GM19455 (cell line): ENCODE measurements around the gene ERC2.

Source experiments
- ATAC-seq: cut with Tn5 transposase; IDR thresholded peaks from one replicate; pipeline ENCODE4 v1.9.1; 2021; ENCODE audit not compliant: unreplicated experiment

The ERC2 gene

GRCh38 chr3:55549177-55549576 is 919.1 kb downstream of the ERC2 start:
- no peak for ATAC-seq

- no peak for ATAC-seq
Observed at GRCh38 chr3:55546866-55547669, 921.2 kb downstream of the ERC2 start.

GRCh38 chr3:55545995-55546394 is 922.3 kb downstream of the ERC2 start:
- ATAC-seq, result no peak

GRCh38 chr3:55544219-55544618 is 924.0 kb downstream of the ERC2 start:
- ATAC-seq, result no peak

- ATAC-seq, result no peak
Observed at GRCh38 chr3:55543181-55543614, 925.1 kb downstream of the ERC2 start.

- no peak for ATAC-seq
Observed at GRCh38 chr3:55541456-55541855, 926.8 kb downstream of the ERC2 start.

GRCh38 chr3:55541016-55541415 is 927.3 kb downstream of the ERC2 start:
- no peak for ATAC-seq

- ATAC-seq, result no peak
Observed at GRCh38 chr3:55540579-55540978, 927.7 kb downstream of the ERC2 start.

GRCh38 chr3:55538158-55538557 is 930.1 kb downstream of the ERC2 start:
- ATAC-seq, result no peak

- ATAC-seq, result no peak
Observed at GRCh38 chr3:55537563-55537962, 930.7 kb downstream of the ERC2 start.

GRCh38 chr3:55537129-55537528 is 931.1 kb downstream of the ERC2 start:
- ATAC-seq, result no peak

- no peak for ATAC-seq
Observed at GRCh38 chr3:55534876-55535275, 933.4 kb downstream of the ERC2 start.

- no peak for ATAC-seq
Observed at GRCh38 chr3:55532806-55533205, 935.5 kb downstream of the ERC2 start.

GRCh38 chr3:55531321-55531720 is 936.9 kb downstream of the ERC2 start:
- ATAC-seq, result no peak

- no peak for ATAC-seq
Observed at GRCh38 chr3:55527361-55527760, 940.9 kb downstream of the ERC2 start.

GRCh38 chr3:55526332-55527030 is 941.8 kb downstream of the ERC2 start:
- no peak for ATAC-seq

- no peak for ATAC-seq
Observed at GRCh38 chr3:55525436-55525835, 942.8 kb downstream of the ERC2 start.

- ATAC-seq, result no peak
Observed at GRCh38 chr3:55524565-55525244, 943.6 kb downstream of the ERC2 start.

GRCh38 chr3:55523471-55523870 is 944.8 kb downstream of the ERC2 start:
- ATAC-seq, result no peak

GRCh38 chr3:55521738-55522421 is 946.4 kb downstream of the ERC2 start:
- no peak for ATAC-seq

- ATAC-seq, result no peak
Observed at GRCh38 chr3:55521064-55521737, 947.1 kb downstream of the ERC2 start.
